Measurements from ENCODE around the gene EPHA6.

Gene EPHA6

GRCh38 chr3:97201814-97202213 lies 387.4 kb downstream of the EPHA6 start:
- no peak for ATAC-seq (replicated peaks)
- no peak overlapping the region for H3K4me3 Mint-ChIP-seq
- H3K27ac Mint-ChIP-seq: no peak overlapping the region
- no peaks in the 10 kb centered on the region for H3K4me1 Mint-ChIP-seq
- no peaks in the 10 kb centered on the region for H3K27me3 Mint-ChIP-seq
- no peak for DNase-seq
- no peaks in the 10 kb centered on the region for H3K36me3 Mint-ChIP-seq
- H3K9me3 Mint-ChIP-seq: peaks cover 3% of the 10 kb centered on the region in 2 donors

GRCh38 chr3:97228966-97229365 lies 414.6 kb downstream of the EPHA6 start:
- no peaks in the 10 kb centered on the region for H3K27me3 Mint-ChIP-seq

GRCh38 chr3:97230486-97230885 lies 416.1 kb downstream of the EPHA6 start:
- H3K27me3 Mint-ChIP-seq: no peaks in the 10 kb centered on the region
- no peak overlapping the region for H3K4me3 Mint-ChIP-seq

More at GRCh38 chr3:97228966-97229365, 414.6 kb downstream of the EPHA6 start:
- Mint-ChIP-seq H3K4me3 (no peak overlapping the region), H3K9me3 (peaks cover 7 to 8% of the 10 kb centered on the region in 2 donors), H3K4me1 (no peaks in the 10 kb centered on the region), H3K36me3 (no peaks in the 10 kb centered on the region), H3K27ac (no peak overlapping the region)
- no peak for DNase-seq
- ATAC-seq (replicated peaks): no peak

GRCh38 chr3:97232393-97233034 lies 418.1 kb downstream of the EPHA6 start:
- Mint-ChIP-seq H3K27me3 (no peaks in the 10 kb centered on the region), H3K9me3 (peaks cover 5 to 8% of the 10 kb centered on the region in 2 donors), H3K27ac (no peak overlapping the region), H3K4me1 (no peaks in the 10 kb centered on the region), H3K4me3 (no peak overlapping the region), H3K36me3 (no peaks in the 10 kb centered on the region)
- DNase-seq: no peak
- ATAC-seq (replicated peaks): no peak

More at GRCh38 chr3:97230486-97230885, 416.1 kb downstream of the EPHA6 start:
- no peaks in the 10 kb centered on the region for H3K36me3 Mint-ChIP-seq
- no peak for ATAC-seq (replicated peaks)
- peaks cover 7 to 8% of the 10 kb centered on the region in 2 donors for H3K9me3 Mint-ChIP-seq
- no peak for DNase-seq
- no peak overlapping the region for H3K27ac Mint-ChIP-seq
- no peaks in the 10 kb centered on the region for H3K4me1 Mint-ChIP-seq

- no peak overlapping the region for H3K27ac Mint-ChIP-seq
- no peak for ATAC-seq (replicated peaks)
- H3K4me3 Mint-ChIP-seq: no peak overlapping the region
- peaks cover 2 to 4% of the 10 kb centered on the region in 2 donors for H3K9me3 Mint-ChIP-seq
- H3K27me3 Mint-ChIP-seq: no peaks in the 10 kb centered on the region
- no peak for DNase-seq
- H3K4me1 Mint-ChIP-seq: no peaks in the 10 kb centered on the region
- H3K36me3 Mint-ChIP-seq: no peaks in the 10 kb centered on the region
Observed at GRCh38 chr3:97235179-97235578, 420.8 kb downstream of the EPHA6 start.

- no peaks in the 10 kb centered on the region for H3K4me1 Mint-ChIP-seq
- no peaks in the 10 kb centered on the region for H3K36me3 Mint-ChIP-seq
- ATAC-seq (replicated peaks) (no peak), DNase-seq (no peak)
- peaks cover 0 to 4% of the 10 kb centered on the region in 2 donors for H3K9me3 Mint-ChIP-seq
- H3K27me3 Mint-ChIP-seq: no peaks in the 10 kb centered on the region
- H3K27ac Mint-ChIP-seq: no peak overlapping the region
- no peak overlapping the region for H3K4me3 Mint-ChIP-seq
Observed at GRCh38 chr3:97235611-97236315, 421.4 kb downstream of the EPHA6 start.

- ATAC-seq (replicated peaks) (no peak), DNase-seq (no peak)
- Mint-ChIP-seq H3K27ac (no peak overlapping the region), H3K27me3 (no peaks in the 10 kb centered on the region), H3K9me3 (no peaks in the 10 kb centered on the region), H3K36me3 (no peaks in the 10 kb centered on the region), H3K4me1 (no peaks in the 10 kb centered on the region), H3K4me3 (no peak overlapping the region)
Observed at GRCh38 chr3:97241417-97241816, 427.0 kb downstream of the EPHA6 start.

GRCh38 chr3:97245201-97245910 lies 431.0 kb downstream of the EPHA6 start:
- Mint-ChIP-seq H3K36me3 (no peaks in the 10 kb centered on the region), H3K9me3 (no peaks in the 10 kb centered on the region), H3K27me3 (no peaks in the 10 kb centered on the region), H3K4me1 (no peaks in the 10 kb centered on the region), H3K4me3 (no peak overlapping the region), H3K27ac (no peak overlapping the region)
- DNase-seq (no peak), ATAC-seq (replicated peaks) (no peak)

GRCh38 chr3:97256060-97256459 lies 441.7 kb downstream of the EPHA6 start:
- H3K4me3 Mint-ChIP-seq: no peak overlapping the region
- no peaks in the 10 kb centered on the region for H3K9me3 Mint-ChIP-seq
- no peak for ATAC-seq (replicated peaks)
- H3K27me3 Mint-ChIP-seq: no peaks in the 10 kb centered on the region
- no peaks in the 10 kb centered on the region for H3K4me1 Mint-ChIP-seq
- no peak overlapping the region for H3K27ac Mint-ChIP-seq
- no peaks in the 10 kb centered on the region for H3K36me3 Mint-ChIP-seq
- no peak for DNase-seq

GRCh38 chr3:97257942-97258697 lies 443.7 kb downstream of the EPHA6 start:
- no peaks in the 10 kb centered on the region for H3K36me3 Mint-ChIP-seq
- no peak for DNase-seq
- H3K27ac Mint-ChIP-seq: no peak overlapping the region
- H3K4me1 Mint-ChIP-seq: no peaks in the 10 kb centered on the region
- ATAC-seq (replicated peaks): no peak
- peaks cover 0 to 3% of the 10 kb centered on the region in 2 donors for H3K9me3 Mint-ChIP-seq
- no peak overlapping the region for H3K4me3 Mint-ChIP-seq
- no peaks in the 10 kb centered on the region for H3K27me3 Mint-ChIP-seq

GRCh38 chr3:97259263-97259662 lies 444.9 kb downstream of the EPHA6 start:
- DNase-seq (no peak), ATAC-seq (replicated peaks) (no peak)
- Mint-ChIP-seq H3K36me3 (no peaks in the 10 kb centered on the region), H3K27me3 (no peaks in the 10 kb centered on the region), H3K4me1 (no peaks in the 10 kb centered on the region), H3K9me3 (peaks cover 2 to 6% of the 10 kb centered on the region in 2 donors), H3K27ac (no peak overlapping the region), H3K4me3 (no peak overlapping the region)

- no peaks in the 10 kb centered on the region for H3K27me3 Mint-ChIP-seq
- H3K4me1 Mint-ChIP-seq: no peaks in the 10 kb centered on the region
- peaks cover 3 to 6% of the 10 kb centered on the region in 2 donors for H3K9me3 Mint-ChIP-seq
- H3K36me3 Mint-ChIP-seq: no peaks in the 10 kb centered on the region
- no peak overlapping the region for H3K4me3 Mint-ChIP-seq
- ATAC-seq (replicated peaks) (no peak), DNase-seq (no peak)
- H3K27ac Mint-ChIP-seq: no peak overlapping the region
Observed at GRCh38 chr3:97264180-97264579, 449.8 kb downstream of the EPHA6 start.

GRCh38 chr3:97265237-97266005 lies 451.0 kb downstream of the EPHA6 start:
- peaks cover 4 to 6% of the 10 kb centered on the region in 2 donors for H3K9me3 Mint-ChIP-seq
- no peaks in the 10 kb centered on the region for H3K36me3 Mint-ChIP-seq
- H3K27me3 Mint-ChIP-seq: no peaks in the 10 kb centered on the region
- ATAC-seq (replicated peaks): no peak
- H3K27ac Mint-ChIP-seq: no peak overlapping the region
- DNase-seq: no peak
- no peaks in the 10 kb centered on the region for H3K4me1 Mint-ChIP-seq
- H3K4me3 Mint-ChIP-seq: no peak overlapping the region

- ATAC-seq (replicated peaks) (no peak), DNase-seq (no peak)
- Mint-ChIP-seq H3K4me1 (no peaks in the 10 kb centered on the region), H3K36me3 (no peaks in the 10 kb centered on the region), H3K27ac (no peak overlapping the region), H3K4me3 (no peak overlapping the region), H3K27me3 (no peaks in the 10 kb centered on the region), H3K9me3 (peaks cover 2 to 12% of the 10 kb centered on the region in 2 donors)
Observed at GRCh38 chr3:97269202-97269601, 454.8 kb downstream of the EPHA6 start.
